Activated T-helper 1 cell treated with Interleukin-2 at 50 U/mL for 16 hours (primary cell): ENCODE data around the gene TRAF3IP1.
A peak's percentile ranks its signal among the peaks of the same experiment; 100 is the strongest.
"Not testable (repeated sequence)": the region's sequence is repeated elsewhere in the genome, so short reads cannot be mapped to it uniquely, and the experiment has no call there.

Experiments
- DNase-seq: peaks from one replicate; pipeline ENCODE4 v3.0.0-alpha.2; 2020; ENCODE audit warnings: low read depth

The TRAF3IP1 gene, protein sequence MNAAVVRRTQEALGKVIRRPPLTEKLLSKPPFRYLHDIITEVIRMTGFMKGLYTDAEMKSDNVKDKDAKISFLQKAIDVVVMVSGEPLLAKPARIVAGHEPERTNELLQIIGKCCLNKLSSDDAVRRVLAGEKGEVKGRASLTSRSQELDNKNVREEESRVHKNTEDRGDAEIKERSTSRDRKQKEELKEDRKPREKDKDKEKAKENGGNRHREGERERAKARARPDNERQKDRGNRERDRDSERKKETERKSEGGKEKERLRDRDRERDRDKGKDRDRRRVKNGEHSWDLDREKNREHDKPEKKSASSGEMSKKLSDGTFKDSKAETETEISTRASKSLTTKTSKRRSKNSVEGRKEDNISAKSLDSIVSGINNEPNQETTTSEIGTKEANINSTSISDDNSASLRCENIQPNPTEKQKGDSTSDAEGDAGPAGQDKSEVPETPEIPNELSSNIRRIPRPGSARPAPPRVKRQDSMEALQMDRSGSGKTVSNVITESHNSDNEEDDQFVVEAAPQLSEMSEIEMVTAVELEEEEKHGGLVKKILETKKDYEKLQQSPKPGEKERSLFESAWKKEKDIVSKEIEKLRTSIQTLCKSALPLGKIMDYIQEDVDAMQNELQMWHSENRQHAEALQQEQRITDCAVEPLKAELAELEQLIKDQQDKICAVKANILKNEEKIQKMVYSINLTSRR

DNA sequence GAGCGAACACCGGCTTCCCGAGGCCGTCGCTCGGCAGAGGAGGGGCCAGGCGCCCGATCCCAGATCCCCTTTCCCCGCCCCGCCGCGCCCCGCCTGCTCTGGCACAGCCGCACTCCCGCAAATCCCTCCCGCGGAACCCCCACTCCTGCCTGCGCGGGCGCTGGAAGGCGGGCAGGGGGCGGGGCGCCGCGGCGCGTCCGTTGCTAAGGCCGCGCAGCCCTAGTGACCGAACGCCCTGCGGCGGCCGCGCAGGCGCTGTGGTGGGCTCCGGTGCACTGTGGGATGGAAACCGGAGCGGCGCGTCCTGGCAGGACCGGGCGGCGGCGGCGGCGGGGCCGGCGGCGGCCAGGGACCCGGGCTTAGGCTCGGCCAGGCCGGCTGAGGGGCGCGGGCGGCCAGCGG lies at the start of gene TRAF3IP1:
Gene TRAF3IP1 (plus strand): TSS at position 273 of the 402 bp plus-strand sequence. CDS start 145 bp downstream, outside the sequence.
- DNase-seq, result peak; percentile 80

DNA sequence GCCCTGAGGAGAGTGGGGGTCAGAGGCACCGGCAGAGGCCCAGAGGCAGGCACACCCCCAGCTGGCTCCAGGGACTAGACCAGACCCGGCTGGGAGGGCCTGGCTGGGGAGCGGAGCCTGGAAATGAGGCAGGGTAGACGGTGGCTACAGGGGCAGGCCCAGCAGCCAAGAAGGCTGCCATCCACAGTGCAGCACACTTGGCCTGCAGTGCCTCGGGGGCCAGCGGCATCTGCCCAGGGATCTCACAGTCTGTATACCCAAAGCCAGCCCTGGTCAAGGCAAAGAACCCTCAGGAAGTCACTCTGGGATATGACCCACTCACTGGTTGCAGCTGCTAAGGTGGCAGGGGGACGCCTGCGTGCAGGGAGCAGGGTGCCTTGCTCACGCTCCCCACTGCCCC lies 49.7 kb upstream of the TRAF3IP1 start:
- no peak for DNase-seq

DNA sequence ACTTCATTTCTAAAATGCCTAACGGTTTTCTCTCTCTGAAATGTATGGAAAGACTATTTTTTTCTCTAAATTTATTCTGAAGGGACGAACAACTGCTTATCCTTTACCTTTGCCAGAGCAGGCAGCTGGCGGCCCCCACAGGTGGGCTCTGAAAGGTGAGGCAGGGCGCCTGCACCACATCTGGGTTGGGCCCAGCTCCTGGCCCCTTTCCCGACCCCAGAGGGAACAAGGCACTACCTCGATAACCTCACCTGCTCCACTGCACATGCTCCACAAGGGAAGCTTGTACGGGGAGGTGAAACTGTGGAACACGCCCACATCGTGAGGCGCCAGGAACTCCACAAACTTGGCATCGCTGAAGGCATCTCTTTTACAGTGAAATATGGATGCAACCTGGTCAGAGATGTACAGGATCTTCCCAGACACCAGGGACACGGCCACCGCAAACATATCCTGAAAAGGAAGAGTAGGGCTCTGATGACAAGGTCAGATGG lies 49.2 kb upstream of the TRAF3IP1 start:
- DNase-seq, result no peak

DNA sequence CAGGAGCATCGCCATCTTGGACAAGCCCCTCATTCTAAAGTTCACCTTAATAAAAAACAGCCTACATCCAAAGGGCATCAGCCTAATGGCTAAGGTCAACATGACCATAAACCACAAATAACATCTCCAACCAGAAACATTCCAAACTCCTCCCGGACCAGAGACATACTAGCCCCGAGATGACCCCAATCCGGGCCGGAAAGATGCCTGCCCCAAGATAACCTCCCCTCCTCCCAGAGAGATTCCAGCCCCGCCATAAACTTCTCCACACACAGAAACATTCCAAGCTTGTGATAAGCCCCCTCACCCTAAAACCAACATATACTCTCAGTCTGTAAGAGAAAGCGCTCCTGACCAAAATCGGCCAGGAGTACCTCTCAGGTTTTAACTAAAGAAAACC lies 48.6 kb upstream of the TRAF3IP1 start:
- not testable (repeated sequence) for DNase-seq

DNA sequence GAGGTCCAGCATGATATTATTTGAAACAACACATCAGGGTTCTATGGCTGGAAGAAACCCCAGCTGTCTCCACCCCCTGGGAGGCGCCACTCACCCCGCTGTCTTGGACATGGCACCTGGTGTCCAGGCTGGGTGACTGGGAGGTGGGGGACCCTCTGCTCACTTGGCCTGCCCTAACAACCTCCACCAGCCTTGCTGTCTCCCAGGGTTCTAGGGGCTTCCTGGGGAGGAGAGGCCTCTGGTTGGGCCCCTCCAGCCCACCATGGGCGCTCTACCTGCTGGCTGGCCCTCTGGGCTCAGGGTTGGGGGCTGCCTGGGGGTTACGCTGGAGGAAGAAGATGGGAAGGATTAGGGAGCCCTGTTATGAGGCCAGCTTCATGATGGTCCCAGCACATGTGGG lies 48.2 kb upstream of the TRAF3IP1 start:
- no peak for DNase-seq

DNA sequence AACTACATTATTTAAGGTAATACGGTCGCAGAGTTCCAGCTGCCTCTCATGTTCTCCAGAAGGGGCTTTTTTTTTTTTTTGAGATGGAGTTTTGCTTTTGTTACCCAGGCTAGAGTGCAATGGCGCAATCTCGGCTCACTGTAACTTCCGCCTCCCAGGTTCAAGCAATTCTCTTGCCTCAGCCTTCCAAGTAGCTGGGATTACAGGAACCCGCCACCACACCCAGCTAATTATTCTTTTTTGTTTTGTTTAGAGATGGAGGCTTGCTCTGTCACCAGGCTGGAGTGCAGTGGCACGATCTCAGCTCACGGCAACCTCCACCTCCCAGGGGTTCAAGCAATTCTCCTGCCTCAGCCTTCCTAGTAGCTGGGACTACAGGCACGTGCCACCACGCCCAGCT lies 46.9 kb upstream of the TRAF3IP1 start:
- not testable (repeated sequence) for DNase-seq

DNA sequence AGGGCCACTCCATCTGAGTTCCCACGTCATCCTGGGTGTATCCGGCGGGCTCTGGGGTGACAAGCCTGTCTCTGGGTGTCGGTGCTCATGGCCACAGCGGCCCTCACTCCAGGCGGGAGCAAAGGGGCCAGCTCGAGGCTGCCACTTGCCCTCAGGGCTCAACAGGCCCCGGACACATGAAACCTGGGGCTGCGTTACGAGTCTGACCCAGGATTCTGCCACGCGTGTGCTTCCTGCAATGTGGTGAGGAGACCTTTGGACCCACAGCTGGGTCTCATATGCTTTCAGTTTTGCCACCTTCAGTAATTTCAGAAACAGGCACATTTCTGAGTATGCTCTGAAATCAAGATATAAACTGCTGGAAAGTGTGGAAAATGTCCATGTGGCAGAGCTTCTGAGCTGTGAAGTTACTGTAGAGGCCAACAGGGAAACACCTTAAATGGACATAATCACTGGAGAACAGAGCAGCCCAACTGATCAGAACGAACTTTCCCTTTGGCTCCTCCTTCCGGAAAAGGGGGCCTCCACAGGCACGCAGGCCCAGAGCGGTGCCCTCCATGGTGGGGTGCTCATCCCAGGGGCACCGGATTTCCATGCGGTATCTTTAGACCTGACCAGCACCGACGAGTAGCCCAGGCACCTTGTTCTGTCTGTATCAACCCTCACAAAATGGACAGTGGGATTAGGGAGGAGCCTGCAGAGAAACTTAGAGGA lies 46.0 kb upstream of the TRAF3IP1 start:
- DNase-seq, result no peak

DNA sequence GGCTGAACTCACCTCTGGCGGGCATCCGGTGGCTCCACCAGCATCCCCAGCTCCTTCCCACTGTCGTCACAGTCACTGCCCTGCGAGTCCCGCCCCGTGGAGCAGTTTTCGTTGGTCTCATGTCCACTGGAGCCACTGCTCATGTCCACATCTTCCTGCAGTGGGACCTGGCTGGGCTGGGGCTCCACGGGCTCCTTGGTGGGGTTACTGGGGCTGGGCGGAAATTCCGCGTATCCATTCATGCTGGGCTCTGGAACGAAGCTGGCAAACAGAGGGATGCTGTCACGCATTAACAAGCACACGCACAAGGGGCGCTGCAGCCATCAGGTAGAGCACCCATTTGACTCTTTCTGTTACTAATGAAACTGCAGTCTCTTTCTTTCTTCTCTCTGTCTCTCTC lies 42.6 kb upstream of the TRAF3IP1 start:
- no peak for DNase-seq

DNA sequence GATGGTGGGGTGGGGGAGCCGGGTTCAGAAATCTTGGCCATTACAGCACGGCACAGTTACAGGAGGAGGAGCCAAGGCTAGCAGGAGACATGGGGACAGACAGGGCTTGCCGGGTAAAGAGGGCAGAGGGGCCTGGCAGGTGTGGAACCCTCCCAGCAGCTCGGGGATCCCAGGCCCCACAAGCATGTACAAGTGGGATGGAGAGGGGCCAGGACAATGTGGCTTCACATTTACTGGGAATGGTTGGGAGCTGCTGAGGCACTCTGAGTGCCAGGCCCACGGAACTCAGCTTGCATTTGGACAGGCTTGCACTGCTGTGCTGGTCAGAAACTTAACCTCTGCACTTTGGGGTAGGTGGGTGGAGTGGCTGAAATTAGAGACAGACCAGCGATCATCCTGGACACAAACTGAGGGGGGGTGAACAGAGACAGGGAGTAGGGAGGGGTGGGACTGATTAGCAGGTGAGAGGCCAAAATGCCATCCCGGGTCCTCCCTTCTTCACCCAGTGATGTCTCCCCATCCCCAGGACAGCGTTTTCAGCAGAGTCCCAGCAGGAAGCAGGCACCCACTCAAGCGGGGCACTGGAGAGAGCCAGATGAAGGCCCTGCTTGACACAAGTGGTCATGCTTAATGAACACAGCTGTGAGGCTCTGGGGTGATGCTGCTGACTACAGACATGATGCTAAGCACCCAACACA lies 41.5 kb upstream of the TRAF3IP1 start:
- no peak for DNase-seq

DNA sequence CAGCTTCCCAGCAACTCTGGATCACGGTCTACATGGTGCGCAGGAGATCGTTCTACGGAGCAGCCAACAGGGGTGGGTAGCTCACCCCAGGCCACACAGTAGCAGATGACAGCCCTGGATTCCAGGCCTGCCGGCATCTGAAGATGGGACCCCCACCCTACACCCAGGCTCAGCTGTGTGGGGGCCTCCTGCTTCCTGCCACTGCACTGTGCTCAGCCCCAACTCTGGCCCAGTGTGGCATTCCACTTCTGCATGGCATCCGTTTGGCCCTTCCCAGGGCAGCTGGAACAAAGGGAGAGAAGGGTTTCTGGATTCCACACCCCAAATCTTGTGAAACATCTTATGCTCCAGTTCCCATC lies 41.0 kb upstream of the TRAF3IP1 start:
- no peak for DNase-seq

DNA sequence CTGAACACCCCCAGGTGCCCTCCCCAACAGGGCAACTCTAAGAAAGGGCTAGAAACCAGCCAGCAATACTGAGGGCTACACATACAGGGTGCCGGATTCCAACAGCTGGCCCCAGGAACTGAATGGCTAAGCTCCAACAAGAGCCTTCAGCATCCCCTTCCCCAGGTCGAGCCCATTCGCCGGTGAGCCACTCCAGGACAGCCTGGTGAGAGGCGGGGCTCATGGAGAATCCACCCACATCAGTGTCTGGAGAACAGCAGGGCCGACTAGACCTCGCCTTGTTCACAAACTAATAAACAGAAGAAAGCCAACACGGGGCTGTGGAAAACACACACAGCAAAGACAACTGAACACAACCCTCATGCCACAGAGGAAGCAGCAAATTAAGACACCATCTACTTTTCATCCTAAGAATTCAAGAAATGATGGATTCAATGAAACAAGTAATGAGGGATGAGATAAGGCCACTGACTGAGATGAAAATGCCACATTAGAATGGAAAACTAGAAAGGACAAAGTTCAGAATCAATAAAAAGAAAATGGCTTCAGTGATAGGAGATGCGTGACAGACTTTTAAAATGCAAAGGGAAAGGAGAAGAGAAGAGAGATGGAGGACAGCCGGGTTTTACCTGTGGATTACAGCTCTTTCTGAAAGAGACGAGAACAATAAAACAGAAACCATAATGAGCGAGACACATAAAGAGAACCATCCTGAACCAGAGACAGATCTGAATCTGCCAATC lies 40.1 kb upstream of the TRAF3IP1 start:
- DNase-seq, result no peak

DNA sequence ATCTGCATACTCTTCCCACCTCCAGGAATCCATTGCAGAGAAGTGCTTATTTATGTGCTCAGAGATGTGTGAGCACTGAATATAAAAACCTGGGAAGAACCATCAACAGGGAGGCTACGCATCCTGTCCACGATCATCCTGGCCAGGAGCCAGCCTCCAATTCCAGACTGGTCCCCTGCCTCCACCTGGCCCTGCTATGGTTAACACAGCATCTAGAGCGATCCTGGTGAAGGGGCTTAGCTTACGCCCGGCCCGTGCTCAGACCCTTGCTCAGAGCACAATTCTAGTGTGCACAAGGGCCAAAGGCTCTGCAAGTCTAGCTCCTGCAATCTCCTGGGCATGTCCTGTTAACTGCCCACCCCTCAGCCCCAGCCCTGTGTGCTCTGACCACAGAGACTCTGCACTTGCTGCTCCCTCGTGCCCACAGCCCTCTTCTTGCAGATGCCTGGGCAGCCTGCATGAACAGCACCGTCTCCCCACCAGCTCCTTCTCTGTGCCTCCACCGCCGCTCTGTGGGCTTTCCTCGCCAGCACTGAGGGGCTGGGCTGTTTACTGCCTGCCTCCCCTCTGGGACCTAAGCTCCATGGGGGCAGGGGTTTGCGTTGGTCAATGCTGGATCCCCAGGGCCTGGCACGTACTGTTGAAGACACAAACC lies 38.4 kb upstream of the TRAF3IP1 start:
- no peak for DNase-seq

DNA sequence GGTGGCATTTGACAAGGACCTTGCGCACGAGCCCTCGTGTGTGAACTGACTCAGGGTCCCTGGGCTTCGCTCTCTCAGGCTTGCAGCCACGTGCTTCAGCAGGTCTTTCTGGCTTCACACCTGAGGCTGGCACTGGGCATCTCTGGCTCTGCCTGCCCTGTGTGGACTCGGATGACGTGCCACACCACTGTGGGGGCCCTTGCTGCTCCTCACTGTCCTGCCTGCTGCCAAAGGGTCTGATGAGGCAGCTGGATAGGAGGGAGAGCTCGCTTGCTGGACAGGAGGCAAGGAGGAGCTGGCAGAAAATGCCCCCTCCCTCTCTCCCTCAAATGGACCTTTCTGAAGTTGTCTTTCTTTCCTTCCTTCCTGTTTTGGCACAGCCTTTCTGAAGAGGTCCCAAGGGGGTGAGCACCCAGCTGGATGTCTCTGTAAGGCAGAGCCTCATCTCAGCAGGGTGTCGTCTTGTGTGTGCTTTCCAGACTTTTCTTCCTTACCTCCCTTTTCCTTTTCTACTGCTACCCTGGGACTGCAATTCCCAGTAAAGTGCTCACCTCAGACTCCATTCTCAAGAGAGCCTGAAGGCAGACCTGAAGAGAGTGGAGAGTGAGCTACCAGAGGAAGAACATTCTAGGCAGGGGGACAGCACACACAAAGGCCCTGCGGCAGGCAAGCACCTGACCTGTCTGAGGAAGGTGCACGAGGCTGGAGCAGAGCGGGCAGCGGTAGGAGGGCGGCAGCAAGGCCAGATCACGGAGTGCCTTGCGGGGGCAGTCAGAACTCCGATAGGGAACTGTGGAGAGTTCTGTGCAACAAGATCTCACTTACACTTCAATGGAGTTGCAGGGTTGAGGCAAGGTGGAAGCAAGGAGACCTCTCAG lies 37.2 kb upstream of the TRAF3IP1 start:
- no peak for DNase-seq

DNA sequence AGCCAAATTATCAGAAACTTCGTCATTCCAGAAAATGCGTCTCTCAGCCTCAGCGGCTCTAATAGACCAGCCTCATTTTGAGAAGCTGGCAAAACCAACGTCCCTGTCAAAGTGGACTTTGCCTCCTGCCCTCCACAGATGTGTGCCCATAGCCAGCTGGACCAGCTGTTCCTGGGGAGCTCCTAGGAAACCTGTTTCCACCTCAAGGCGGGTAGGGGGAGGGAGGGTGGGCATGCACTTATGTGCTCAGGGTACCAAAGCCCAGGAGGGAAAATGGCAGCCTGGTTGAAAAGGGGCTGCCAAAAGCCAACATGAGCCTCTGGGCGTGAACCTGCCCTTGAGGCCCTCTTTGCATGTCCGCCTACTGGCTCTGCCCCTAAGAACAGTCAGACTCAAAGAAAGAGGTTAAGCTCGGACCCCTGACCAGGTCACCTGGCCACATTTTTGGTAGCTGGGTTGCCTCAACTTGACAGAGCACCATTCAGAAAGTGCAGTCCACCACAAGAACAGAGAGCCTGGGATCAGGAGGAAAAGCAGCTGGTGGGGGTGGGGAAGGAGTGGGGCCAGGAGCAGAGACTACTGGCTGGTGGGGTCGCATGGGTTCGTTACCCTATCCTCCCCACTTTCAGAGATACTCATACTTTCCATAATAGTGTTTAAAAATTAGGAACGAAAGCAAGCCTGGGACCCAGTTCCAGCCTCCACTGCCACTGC lies 35.4 kb upstream of the TRAF3IP1 start:
- no peak for DNase-seq

DNA sequence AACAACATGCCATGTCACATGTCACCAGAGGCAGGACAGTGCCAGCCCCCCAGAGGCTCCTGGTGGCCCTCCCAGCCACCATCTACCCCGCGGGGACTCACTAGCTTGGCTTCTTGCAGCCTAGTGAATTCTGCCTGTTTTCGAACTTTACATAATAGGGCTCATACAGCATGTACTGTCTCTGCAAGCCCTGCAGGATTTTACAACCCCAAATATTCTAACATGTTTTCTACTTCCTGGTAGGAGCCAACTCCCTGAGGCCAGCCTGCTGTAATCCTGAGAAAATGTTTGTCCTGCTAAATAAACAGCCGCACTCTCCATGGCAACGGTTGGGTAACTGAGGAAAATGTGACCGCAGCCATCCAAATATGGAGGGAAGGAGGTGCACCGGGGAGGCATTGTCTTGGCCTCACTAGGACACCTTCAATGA lies 34.6 kb upstream of the TRAF3IP1 start:
- no peak for DNase-seq

DNA sequence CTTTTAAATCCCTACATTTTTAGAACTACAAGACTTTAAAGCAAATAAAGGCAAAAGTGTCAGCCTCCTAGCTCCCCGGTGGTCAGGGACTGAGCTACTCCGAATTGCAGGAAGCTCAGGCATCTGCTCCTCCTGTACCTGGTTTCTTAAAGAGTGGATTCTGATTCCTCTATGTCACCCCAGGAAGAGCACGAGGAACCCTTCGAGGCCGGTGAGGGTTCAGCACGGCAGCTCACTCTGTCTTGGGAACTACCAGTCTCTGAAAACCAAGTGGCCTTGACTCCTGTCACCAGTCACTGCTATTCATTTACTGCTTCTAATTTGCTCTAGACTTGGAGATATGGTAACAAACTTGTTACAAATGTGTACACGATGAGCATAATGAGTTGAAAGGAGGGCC lies 34.2 kb upstream of the TRAF3IP1 start:
- DNase-seq, result no peak

DNA sequence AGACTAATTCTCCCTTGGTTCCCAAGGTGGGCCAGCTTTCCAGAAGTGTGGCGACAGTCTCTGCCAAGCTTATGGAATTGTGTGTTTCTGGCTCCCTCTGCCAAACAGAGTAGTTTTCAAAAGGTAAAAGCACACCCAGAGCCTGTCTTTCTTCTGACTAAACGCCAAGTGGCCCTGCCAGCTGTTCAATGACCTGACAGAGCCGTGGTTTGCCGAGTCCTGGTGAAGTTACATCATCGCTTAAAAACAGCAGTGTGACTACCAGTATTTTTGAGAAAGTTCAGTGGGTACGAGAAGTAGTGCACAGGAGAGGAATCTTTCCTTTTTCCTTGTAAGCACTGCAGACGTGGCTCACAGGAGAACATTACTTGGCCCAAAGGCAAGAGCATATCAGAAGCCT lies 33.8 kb upstream of the TRAF3IP1 start:
- DNase-seq, result no peak

DNA sequence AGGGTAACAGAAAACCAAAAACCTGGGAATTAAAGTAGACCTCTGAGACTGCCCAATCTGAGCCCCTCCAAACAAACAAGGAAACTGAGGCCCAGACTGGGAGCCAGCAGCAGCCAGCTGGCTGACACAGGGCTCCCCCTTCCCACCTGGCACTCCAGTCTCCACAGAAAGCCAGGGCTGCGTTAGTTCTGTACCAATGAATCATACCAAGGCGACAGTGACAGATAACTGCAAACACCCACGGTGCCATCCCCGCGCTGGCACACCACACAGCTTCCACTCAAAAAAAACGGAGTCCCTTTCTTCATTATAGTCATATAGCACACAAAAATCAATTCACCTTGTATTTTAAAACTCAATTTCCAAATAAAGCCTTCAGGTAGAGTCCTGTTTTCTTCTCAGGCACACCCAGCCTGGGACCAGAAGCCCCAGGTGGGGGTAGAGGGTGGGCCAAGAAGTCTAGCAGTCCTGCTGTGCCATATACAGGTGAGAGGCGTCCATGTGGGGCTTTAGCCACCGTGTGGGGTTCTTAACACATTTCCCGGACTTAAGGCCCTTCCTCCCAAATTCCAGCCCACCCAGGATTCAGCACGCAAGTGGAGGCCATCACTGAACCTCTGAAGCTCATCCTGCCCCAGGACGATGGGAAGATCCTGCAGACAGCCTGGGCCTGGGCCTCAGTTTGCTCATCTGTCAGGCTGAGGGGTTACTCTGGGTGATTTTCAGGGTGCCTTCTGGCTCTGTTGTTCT lies 33.2 kb upstream of the TRAF3IP1 start:
- DNase-seq, result no peak
